GM21576 (cell line): Measurements from ENCODE around the gene IL17RE.
A peak's percentile ranks its signal among the peaks of the same experiment; 100 is the strongest.

Experiments
- ATAC-seq: cut with Tn5 transposase; IDR thresholded peaks from one replicate; pipeline ENCODE4 v1.9.1; 2021; ENCODE audit warnings: mild to moderate bottlenecking, moderate library complexity; ENCODE audit not compliant: unreplicated experiment

Gene IL17RE

DNA sequence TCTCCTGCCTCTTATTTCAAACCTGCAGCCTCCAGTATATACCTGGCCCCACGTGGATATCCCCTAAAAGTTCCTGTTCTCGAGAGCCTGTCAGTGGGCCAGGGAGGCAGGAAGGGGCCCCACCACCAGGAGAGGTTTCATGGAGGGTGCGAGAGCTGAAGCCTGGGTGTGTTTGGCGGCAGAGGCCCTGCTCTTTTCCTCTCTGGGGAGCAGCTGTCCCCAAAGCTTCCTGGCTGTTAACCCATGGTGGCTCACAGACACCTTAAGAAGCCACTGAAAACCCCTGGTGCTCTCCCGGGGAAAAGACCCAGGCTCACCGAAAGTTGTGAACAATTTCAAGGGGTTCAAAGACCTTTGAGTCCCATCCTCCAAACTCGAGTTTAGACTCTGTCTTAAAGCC lies 48.5 kb downstream of the IL17RE start:
- peak; percentile 37 for ATAC-seq

DNA sequence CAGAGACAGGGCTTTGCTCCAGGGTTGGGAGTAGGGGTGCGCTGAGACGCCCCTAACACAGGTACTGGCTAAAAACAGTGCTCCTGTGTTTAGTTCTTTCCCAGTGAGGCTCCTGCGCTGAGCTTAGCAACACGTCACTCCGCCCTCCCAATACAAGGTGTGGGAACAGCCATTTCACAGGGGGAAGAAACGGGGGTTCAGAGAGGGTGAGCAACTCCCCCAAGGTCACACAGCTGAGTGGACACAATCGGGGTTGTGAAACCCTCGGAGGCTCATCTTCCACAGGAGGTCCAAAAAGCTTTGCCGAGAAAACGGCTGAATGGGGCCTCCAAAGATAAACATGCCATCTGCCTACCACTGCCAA lies 48.9 kb downstream of the IL17RE start:
- peak; percentile 14 for ATAC-seq

- peak; percentile 66 for ATAC-seq
These were observed 49.5 kb downstream of the IL17RE start, which contains the start of gene PRRT3 for GRCh38 chr3:9951962-9952805. TSS of gene PRRT3 (minus strand) at chr3:9952408. CDS start at chr3:9950115, 2,293 bp downstream.

- ATAC-seq, result no peak
These were observed 52.4 kb downstream of the IL17RE start for GRCh38 chr3:9955067-9955502.

- no peak for ATAC-seq
These were observed 53.1 kb downstream of the IL17RE start for GRCh38 chr3:9955611-9956352.

DNA sequence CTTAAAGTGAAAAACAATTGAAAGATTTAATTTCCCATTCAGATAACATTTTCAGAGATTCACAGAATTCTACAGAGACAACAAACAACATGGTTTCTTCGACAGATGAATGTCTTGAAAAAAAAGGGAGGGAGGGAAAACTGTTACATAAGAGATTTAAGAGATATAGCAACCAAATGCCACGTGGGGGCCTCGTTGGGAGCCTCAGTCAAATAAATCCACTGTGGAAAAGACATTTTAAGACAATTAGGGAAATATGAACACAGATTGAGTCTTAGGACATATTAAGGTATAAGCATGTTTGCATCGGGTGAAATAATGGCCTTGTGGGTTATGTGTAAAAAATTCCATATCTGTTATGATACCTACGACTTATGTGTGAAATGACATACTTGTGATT lies 54.6 kb downstream of the IL17RE start:
- ATAC-seq, result no peak

- ATAC-seq, result no peak
These were observed 62.7 kb downstream of the IL17RE start for GRCh38 chr3:9965200-9965875.
